GM21390 (cell line): ENCODE results near the gene COX17.
"Not testable (repeated sequence)": the region's sequence is repeated elsewhere in the genome, so short reads cannot be mapped to it uniquely, and the experiment has no call there.

ENCODE experiments used
- ATAC-seq: cut with Tn5 transposase; IDR thresholded peaks from one replicate; pipeline ENCODE4 v1.9.1; 2021; ENCODE audit not compliant: unreplicated experiment

COX17 gene, protein sequence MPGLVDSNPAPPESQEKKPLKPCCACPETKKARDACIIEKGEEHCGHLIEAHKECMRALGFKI

DNA sequence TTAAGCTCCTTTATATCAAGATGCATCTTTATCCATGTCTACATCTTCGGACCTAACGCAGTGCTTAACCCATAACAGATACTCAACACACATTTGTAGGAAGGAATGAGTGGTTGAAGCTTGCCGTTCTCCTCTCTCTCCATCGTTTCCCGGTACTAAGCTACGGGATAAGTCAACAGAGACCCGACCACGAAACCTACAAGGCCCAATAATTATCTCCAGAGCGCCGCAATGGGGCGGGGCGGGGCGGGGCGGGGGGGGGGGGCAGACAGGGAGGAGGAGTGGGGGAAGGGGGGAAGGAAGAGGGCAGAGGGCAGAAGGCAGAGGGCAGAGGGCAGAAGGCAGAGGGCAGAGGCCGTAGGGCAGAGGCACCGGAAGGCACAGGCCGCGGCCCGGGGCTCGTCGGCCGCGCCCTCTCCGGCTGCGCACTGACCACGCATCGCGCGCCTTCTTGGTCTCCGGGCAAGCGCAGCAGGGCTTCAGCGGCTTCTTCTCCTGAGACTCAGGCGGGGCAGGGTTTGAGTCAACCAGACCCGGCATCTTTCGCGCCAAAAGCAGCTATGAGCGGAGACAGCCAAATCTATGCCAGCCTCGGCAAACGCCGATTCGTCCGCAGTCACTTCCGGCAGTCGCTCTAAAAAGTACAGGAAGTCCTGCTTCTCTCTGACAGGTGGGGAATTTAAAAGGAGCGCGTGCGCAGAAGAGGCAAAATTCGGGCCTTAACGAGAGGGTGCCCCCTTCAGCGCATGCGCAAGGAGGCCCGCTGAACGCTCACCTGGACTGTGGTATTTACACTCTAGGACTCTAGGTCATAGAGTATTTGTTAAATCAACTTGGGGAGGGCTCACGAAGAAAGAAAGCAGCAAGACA is at the start of gene COX17:
COX17 (minus strand) TSS at position 636 of the 870 bp plus-strand sequence; CDS start at position 540, 96 bp downstream.
- peak; percentile 91 for ATAC-seq

DNA sequence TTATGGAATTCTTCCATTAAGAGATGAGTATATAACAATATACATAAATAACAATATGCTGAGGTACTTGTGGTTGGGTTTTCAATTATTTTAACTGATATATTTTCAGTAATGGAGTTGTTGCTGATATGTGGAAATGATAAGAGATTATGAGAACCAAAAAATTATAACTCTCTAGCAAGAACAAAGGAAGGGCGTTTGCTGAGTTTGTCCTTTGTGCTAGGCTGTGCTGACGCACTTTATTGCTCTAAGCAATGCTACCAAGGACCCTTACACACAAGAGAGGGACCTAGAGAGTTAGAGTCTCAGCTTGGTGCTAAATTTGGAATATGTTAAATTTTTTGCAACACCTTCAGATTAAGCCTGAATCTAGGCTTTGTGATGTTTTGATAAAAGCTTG is 49.7 kb upstream of the COX17 start:
- ATAC-seq = no peak

DNA sequence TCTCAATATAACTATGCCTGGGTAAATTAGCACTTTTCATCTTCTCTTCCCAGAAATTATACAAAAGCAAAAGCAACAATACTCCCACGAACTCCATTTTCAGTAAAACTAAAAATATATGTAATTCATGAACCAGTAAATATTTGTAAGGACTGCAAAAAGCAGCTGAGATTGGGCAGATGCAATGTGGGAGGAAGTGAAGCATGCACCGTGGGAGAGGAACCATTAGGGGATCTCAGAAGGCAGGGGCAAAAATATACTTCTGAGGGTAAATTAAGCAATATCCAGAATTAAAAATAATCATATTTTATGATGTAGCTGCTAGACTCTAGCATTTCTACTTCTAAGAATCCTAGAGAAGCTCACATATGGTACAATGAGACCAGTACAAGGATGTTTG is 45.8 kb upstream of the COX17 start:
- ATAC-seq = no peak

DNA sequence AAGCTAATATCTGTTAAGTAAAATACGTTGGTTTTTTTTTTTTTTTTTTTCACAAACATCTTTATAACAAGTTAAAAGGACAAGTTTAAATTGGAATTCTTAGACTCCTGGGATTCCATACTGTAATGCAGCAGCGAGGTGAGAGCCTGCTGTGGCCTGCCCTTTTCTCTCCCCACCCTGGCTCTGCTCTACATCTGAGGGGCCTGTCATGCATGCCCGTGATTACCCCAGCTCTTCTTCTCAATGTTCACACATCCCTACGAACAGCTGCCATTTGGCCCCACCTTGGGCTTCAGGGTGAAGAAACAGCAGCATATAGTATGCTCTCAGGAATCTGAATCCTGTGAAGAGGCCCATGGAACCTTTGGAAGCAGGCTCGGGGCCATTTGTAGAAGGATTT is 40.3 kb upstream of the COX17 start:
- ATAC-seq = no peak

DNA sequence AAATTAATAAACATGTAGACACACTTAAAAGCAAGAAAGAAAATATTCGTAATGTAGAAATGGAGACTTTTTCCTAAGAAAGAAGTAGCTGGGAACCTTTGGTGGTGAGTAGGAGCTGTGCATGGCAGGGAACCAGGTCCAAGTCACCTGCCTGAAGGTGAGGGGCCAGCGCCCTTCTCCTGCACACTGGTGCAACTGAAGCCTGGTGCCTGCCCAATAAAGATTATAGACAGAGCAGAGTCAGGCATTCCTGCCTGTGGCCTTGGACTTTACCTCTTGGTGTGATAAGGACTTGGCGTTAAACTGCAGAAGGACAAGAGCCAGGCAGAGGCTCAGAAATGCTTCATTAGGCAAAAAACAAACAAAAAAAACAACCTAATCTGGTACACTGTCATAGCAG is 39.8 kb upstream of the COX17 start:
- ATAC-seq = no peak

DNA sequence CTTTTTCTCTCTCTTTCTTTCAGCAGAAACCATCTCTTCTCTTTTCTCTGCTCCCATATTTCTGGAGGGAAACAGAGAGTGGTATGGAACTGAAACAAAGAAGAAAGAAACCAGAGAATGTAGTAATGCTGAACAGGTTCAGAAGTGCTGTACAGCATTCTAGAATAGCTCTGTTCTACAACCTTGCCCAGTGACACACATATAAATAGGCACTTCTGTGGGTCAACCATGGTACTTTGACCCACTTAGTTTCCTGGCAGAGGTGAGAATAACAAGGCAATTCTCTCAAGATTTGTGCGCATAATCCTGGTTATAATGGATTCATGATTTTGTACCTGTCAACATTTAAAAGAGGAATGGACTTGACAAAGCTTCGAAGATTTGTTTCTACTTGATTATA is 37.9 kb upstream of the COX17 start:
- ATAC-seq = no peak

DNA sequence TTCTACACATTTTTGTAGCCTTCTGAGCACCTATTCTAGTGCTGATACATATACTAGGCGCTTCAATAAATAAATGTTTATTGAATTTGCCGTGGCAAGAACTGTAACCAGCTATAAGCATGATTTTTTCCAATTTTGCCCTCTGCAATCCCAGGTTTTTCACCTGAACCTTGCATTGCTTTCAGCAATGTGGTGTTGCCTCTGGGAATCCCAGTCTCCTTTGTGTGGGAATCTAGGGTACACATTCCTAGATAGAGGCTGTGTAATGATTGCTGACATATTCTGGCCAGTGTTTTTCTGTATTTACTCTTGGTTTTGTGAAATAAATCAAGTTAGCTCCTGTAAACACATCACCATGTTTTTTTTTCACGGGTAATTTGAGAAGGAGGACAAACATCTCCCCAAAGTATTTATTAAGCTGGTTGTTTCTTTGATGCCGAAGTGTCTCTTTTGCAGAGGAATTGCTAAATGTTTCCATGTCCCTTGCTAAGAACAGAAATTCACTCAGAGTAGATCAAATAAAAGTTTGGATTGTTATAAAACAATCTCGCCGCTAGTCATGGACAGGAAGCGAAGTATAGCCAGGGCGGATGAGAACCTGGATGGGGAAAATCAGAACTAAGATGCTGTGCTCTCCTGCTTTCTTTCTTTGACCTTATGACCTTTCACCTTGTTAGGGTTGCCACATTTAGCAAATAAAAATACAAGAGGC is 26.8 kb upstream of the COX17 start:
- no peak for ATAC-seq

DNA sequence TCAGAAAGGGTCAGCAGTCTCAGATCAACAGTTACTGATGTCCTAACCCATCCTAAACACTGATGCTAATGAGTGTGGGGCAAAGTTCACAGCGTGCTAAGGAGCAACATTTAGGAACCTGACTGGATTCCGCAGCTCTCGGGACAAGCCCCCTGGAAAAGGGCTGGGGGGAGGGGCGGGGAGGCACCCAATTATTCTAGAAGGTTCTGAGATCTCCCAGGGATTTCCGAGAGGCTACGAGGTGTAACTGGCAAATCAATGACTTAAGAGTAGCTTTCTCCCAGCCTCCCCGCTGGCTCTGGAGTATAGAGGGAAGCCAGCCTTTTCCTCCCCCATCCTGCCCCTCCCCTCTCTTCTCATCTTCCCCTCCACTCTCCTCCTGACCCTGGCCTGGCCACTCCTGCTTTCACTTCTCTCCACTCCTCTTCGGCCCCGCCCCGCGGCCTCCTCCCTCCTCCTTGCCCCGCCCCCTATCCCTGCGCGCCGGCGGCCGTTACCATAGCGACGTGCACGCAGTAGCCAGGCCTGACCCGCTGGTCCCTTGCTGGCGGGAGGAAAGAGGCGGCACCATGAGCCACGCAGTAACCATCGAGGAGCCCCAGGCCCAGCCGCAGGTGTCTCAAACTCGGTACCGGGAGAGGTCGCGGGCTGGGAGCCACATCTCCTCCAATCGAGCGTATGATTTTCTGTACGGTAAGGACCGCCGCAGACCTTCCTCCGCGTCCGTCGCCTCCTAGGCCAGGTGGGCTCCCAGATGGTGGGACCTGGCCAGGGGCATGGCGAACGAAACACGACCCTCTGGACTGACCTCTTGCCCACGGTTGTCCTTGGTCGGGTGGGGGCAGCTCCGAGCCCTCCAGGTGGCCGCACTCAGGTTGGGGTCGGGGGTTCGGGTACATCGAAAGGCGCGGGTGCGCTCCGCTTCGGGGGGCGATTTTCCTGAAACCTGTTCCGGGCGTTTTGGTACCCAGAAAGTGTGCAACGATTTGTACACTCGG is 25.6 kb upstream of the COX17 start, which contains the start of gene CFAP91:
CFAP91 (plus strand) TSS at position 493 of the 998 bp plus-strand sequence; CDS start at position 570, 77 bp downstream.
- peak; percentile 88 for ATAC-seq

DNA sequence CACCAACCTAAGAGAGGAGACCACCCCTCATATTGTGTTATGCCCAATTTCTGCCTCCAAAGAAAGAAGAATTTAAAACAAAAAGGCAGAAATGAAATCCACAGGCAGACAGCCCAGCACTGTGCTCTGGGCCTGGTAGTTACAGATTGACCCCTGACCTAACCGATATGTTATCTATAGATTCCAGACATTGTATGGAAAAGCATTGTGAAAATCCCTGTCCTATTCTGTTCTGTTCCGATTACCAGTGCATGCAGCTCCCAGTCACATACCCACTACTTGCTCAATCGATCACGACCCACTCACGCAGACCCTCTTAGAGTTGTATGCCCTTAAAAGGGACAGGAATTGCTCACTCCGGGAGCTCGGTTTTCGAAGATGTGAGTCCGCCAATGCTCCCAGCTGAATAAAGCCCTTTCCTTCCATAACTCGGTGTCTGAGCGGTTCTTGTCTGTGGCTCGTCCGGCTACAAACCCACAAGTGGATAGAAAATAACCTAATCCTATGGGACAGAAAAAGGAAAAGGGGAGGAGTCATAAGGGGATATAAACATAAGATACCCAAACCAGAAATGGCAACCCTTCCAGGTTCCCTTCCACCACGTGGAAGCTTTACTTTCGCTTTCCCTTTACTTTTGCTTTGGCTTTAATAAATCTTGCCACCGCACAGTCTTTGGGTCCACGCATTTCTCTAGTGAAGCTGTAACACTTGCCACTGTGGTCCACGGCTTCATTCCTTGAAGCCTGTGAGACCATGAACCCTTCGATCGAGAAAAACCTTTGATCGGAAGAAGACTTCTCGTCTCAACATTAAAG is 23.9 kb upstream of the COX17 start:
- ATAC-seq = no peak

DNA sequence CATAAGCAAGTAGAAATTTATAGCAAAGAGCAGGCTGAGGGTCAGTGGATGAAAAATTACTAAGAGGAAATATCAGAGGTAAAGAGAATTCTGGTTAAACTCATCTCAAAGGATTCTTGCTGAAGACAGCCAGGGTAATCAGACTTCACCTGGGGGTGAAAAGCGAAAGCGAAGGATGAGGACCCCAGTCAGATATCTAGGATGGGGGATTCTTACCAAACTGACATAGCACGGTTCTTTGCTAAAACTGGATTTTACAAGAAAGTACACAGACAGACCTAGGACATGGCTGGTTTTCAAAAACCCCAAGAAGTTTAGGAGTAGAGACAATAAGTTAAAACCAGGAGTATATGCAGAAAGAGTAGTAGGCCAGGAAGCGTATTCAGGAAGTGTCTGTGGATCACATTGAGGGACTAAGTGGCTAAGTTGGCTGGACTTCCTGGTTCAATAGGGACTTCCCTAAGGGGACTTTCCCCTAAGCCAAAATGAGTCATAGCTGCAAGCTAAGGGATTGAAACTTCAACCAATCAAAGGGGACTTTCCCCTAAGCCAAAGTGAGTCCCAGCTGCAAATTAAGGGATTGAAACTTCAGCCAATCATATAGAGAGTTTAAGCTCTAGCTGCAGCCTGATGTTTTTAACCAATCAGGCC is 23.2 kb upstream of the COX17 start:
- ATAC-seq = no peak

DNA sequence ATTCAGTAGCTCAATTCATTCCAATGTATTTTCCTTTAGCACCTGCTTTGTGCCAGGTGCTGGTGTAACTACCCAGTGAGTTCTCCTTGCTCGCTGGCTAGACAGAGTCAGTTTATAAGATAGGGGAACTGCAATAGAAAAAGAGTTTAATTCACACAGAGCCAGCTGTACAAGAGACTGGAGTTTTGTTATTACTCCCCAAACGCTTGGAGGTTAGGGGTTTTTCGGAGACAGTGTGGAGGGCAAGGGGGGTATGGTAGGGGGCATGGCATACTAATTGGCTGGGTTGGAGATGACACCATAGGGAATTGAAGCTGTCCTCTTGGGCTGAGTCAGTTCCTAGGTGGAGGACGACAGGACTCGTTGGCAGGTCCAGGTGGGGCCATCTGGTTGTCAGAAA is 20.2 kb upstream of the COX17 start:
- ATAC-seq = no peak

DNA sequence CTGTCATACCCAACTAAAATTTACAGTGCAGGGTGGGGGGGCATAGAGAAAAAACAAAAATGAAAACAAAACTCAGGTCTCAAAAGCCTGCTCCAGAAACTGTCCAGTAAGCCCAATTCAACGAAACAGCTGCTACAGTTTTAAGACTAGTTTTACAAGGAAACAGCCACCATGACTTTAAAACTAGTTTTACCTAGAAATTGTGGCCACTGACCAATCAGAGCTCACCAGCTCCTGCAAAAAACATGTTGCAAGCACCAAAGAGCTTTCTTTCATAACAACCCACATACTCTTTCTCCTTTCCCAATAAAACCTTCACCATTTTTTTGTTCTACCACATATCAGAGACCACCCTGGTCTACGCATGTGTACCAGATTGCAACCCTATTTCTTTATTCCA is 18.3 kb upstream of the COX17 start:
- no peak for ATAC-seq

DNA sequence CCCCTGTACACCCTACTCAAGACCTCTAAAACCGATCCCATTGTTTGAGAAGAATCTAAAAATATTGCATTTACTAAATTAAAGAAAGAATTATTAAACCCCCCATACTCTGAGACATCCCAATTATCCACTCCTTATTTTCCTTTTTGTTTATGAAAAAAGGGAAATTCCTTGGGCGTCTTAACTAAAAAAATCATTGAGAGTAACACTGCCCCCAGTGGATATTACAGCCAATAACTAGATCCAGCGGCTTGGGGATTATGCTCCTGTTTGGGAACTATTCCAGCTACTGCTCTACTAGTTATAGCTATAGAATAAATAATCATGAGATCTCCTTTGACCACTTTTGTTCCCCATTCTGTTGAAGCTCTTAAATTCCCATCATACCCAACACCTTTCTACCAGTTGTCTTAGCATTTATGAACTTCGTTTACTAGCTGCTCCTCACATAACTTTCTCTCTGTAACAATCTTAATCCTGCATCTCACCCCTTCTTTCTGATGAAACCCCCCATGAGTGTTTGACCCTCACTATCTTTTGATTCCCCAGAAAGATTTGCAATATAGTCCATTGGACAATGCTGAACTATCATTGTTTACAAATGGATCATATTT is 12.9 kb upstream of the COX17 start:
- ATAC-seq = no peak

DNA sequence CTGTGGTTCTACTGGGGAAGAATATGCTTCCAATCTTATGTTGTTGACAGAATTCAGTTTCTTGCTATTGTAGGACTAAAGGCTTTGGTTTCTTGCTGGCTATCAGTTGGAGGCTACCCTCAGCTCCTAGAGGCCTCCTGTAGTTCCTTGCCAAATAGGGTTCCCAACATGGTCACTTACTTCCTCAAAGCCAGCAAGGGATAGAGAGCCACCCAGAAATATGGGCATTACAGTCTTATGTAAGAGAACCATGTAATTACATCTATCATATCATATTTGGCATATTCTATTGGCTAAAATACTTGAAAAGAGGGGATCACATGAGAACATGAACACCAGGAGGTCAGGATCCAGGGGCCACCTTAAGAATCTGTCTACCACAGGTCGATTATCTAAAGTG is 6.2 kb upstream of the COX17 start:
- no peak for ATAC-seq

DNA sequence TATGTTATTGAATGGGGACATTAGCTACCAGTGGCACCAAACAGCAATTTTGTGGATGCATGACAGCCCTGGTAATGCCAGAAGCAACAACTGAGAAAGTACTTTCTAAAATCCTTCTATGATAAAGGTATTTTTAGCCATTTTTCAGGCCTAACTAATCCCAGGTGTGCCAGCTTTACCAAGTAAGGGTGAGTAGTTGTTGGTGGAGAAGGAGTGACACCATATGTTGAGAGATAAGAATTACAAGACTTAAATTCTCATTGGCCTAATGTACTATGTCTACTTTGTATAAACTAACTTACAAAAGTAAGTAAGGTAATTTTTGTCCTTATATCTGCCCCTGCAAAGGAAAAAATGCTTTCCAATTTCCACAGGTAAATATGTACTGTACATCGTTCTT is 4.1 kb upstream of the COX17 start:
- peak; percentile 29 for ATAC-seq

DNA sequence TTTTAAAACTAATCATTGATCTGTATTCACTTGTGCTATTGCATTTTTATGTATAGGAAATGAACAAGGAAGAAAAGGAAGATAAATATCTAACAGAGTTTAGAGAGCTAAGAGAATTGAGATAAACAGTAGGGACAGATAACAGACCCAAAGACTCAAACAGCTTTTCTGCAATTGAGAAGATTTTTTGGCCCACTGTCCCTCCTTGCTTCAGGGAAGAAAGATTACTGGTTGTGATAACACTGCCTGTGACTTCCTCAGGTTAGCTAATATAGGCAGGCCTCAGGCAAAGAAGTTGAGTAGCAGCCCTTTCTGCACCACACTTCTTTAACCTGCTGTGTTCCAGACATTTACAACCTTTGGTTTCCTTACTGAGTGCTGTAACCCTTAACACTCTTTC is 2.7 kb upstream of the COX17 start:
- no peak for ATAC-seq

DNA sequence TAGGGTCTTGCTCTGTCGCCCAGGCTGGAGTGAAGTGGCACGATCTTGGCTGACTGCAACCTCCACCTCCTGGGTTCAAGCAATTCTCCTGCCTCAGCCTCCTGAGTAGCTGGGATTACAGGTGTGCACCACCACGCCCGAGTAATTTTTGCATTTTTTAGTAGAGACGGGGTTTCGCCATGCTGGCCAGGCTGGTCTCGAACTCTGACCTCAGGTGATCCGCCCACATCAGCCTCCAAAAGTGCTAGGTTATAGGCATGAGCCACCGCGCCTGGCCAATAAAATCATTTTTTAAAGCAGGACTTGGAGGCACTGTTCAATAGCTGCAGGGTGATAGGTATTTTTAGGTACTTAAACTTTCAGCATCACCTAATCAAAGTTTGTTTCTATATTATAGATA is 1.0 kb upstream of the COX17 start:
- not testable (repeated sequence) for ATAC-seq

DNA sequence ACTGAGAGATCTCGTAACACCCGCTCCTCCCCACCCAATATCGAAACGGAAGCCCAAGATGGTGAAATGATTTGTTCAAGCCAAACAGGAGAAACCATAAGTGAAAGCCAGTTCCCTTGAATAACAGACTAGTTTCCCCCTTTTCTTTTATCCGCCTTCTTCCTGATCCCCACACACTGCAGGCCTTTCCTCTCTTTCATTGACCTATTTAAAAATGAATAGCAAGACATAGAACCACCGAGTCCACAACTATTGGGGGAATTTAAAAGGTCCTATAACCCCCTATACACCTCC is 382 bp upstream of the COX17 start:
- no peak for ATAC-seq

DNA sequence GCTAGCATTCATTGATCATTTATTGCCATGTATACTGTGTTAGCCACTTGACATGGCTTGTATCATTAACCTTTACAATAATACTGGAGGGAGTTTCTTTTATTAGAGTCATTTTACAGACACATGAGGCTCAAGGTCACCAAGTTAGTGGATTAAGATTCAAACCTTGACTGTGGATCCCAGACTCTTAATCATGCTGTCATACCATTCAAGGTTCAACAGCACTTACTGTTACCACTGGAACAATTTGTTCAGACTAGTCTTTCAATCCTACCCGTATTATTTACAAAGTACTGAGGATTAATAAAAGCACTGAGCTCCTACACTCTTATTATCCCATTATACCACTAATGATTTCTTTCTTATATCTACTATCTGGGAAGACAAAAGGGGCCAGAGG is 1.2 kb downstream of the COX17 start:
- no peak for ATAC-seq
